ENCODE measurements around the gene CCDC146. TPM values are rescaled to one million over a fixed set of nuclear protein-coding genes. Genes with fewer than 3 reads are reported as not detected.

The CCDC146 gene
- total and polyA plus RNA-seq, 10 of the 15 experiments (the other 5 are each of a cell fraction or from before 2014, with no cell fraction given): 0.28 to 5.3 (median 1.3) TPM

DNA sequence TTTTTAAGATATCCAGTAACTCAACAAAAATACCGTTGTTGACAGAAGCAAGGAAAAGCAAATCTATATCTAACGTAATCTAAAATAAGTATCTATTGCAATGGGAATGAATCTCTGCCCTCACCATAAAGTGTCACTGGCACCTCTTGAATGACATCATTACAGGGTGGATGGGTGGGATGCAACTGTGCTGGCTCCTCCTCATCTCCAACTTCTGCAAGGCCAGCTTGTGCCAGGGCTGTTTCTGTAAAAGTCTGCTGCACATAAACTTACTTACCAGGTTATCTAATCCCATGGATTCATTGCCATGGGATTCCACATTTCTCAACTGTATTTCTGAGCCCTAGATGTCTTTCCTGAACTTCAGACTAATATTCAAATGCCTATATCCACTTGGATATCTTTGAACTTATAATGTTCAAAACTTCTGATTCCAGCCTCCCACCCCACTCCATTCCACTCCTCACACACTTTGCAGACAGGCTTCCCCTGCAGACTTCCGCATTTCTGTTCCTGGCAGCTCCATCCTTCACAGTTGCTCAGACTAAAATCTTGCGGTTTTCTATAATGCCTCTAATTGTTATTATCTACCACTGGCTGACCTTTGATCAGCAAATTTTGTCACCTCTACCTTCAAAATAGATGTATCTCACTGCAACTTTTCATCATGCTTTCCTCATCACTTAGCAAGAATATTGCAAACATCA is 66.5 kb downstream of the CCDC146 start:
- Histone ChIP-seq H3K4me1 (ENCODE audit: control insufficient read depth, insufficient read depth, low read length) (peaks cover 11% of the 10 kb centered on the region), H3K9me3 (replicated peaks; ENCODE audit: control insufficient read depth, insufficient read depth, low read length) (no peaks in the 10 kb centered on the region), H3K4me3 (no peak overlapping the region), H3K27me3 (replicated peaks in 1 of 2; ENCODE audit: control insufficient read depth in 2 of 2, insufficient read depth in 2 of 2, low read length in 1 of 2) (no peaks in the 10 kb centered on the region), H3K9ac (ENCODE audit: control insufficient read depth, insufficient read depth, low read length) (no peak overlapping the region), H3K36me3 (ENCODE audit: control insufficient read depth in 2 of 2, insufficient read depth in 2 of 2, low read length in 1 of 2) (no peaks in the 10 kb centered on the region), H3K4me2 (ENCODE audit: control insufficient read depth, insufficient read depth) (no peak overlapping the region), H4K20me1 (ENCODE audit: control insufficient read depth, insufficient read depth) (no peaks in the 10 kb centered on the region), H3K27ac (ENCODE audit: control insufficient read depth, insufficient read depth) (no peak overlapping the region), H2AFZ (ENCODE audit: control insufficient read depth, low read depth, low read length) (no peak overlapping the region), H3K79me2 (ENCODE audit: control insufficient read depth, insufficient read depth, low read length) (no peaks in the 10 kb centered on the region)
- intact Hi-C loops (cut with micrococcal nuclease; ENCODE audit: unreplicated experiment): no loop called here
- no peak for ATAC-seq
- SMC1A ChIA-PET (ENCODE audit: uncharacterized antibody, unreplicated experiment): interaction anchor here (1.3 to 2.9 kb wide), 3 partner anchors 11 to 271 kb away, joined by 3 to 11 read pairs (median 11); partner anchors contain the start of gene FGL2
- BruUV-seq (replicated peaks): no TSS peak
- in situ Hi-C loops (cut with MboI): no loop called here
- FAIRE-seq: no peak
- POLR2A ChIA-PET: interaction anchor here (0.5 to 2.0 kb wide), 2 partner anchors 11 to 354 kb away, joined by 3 to 9 read pairs; partner anchors contain the start of gene FGL2
- 98% methylated on average over 4 of the region's 4 CpGs for WGBS (ENCODE audit: insufficient coverage, insufficient replicate concordance, low lambda C conversion rate, missing lambda C conversion rate)
- no peak for DNase-seq (ENCODE audit: low read depth, low spot score)
- RAD21 ChIA-PET (ENCODE audit: unreplicated experiment): interaction anchor here (1.0 to 1.6 kb wide), 3 partner anchors 11 to 58 kb away, joined by 3 to 5 read pairs (median 4); no protein-coding TSS in a partner anchor
- TF ChIP-seq, protein P1, sequence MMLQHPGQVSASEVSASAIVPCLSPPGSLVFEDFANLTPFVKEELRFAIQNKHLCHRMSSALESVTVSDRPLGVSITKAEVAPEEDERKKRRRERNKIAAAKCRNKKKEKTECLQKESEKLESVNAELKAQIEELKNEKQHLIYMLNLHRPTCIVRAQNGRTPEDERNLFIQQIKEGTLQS (IDR thresholded peaks at IDR 0.05; ENCODE audit: borderline replicate concordance, extremely low read depth, low read depth, low read length): no peak
- TF ChIP-seq HDAC2 (IDR thresholded peaks at IDR 0.05): no peak
- TF ChIP-seq, protein P2, sequence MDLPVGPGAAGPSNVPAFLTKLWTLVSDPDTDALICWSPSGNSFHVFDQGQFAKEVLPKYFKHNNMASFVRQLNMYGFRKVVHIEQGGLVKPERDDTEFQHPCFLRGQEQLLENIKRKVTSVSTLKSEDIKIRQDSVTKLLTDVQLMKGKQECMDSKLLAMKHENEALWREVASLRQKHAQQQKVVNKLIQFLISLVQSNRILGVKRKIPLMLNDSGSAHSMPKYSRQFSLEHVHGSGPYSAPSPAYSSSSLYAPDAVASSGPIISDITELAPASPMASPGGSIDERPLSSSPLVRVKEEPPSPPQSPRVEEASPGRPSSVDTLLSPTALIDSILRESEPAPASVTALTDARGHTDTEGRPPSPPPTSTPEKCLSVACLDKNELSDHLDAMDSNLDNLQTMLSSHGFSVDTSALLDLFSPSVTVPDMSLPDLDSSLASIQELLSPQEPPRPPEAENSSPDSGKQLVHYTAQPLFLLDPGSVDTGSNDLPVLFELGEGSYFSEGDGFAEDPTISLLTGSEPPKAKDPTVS (IDR thresholded peaks at IDR 0.05; ENCODE audit: low read depth, low read length): no peak
- TF ChIP-seq ZNF384 (IDR thresholded peaks at IDR 0.05; ENCODE audit: borderline replicate concordance, low read depth, low read length): no peak
- TF ChIP-seq MEF2A (IDR thresholded peaks at IDR 0.05; ENCODE audit: insufficient read depth, low read depth, low read length): no peak
- TF ChIP-seq RUNX3 (IDR thresholded peaks at IDR 0.05; ENCODE audit: low read length): peak; percentile 48
- TF ChIP-seq SPI1 (IDR thresholded peaks at IDR 0.05; ENCODE audit: borderline replicate concordance, insufficient read depth, low read depth, low read length): peak; percentile 62; the same call in 1 of the 2 replicates
- no peak for TF ChIP-seq RB1 (IDR thresholded peaks at IDR 0.05; ENCODE audit: borderline replicate concordance)
- TF ChIP-seq IKZF2 (IDR thresholded peaks at IDR 0.05): no peak
- TF ChIP-seq, protein P3, sequence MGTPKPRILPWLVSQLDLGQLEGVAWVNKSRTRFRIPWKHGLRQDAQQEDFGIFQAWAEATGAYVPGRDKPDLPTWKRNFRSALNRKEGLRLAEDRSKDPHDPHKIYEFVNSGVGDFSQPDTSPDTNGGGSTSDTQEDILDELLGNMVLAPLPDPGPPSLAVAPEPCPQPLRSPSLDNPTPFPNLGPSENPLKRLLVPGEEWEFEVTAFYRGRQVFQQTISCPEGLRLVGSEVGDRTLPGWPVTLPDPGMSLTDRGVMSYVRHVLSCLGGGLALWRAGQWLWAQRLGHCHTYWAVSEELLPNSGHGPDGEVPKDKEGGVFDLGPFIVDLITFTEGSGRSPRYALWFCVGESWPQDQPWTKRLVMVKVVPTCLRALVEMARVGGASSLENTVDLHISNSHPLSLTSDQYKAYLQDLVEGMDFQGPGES (IDR thresholded peaks at IDR 0.05): no peak
- TF ChIP-seq, protein P4, sequence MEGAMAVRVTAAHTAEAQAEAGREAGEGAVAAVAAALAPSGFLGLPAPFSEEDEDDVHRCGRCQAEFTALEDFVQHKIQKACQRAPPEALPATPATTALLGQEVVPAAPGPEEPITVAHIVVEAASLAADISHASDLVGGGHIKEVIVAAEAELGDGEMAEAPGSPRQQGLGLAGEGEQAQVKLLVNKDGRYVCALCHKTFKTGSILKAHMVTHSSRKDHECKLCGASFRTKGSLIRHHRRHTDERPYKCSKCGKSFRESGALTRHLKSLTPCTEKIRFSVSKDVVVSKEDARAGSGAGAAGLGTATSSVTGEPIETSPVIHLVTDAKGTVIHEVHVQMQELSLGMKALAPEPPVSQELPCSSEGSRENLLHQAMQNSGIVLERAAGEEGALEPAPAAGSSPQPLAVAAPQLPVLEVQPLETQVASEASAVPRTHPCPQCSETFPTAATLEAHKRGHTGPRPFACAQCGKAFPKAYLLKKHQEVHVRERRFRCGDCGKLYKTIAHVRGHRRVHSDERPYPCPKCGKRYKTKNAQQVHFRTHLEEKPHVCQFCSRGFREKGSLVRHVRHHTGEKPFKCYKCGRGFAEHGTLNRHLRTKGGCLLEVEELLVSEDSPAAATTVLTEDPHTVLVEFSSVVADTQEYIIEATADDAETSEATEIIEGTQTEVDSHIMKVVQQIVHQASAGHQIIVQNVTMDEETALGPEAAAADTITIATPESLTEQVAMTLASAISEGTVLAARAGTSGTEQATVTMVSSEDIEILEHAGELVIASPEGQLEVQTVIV (IDR thresholded peaks at IDR 0.05; ENCODE audit: borderline replicate concordance, partially characterized antibody): no peak
- CTCF ChIA-PET: interaction anchor here (0.5 to 0.8 kb wide), 2 partner anchors 25 to 613 kb away, joined by 3 to 4 read pairs; no protein-coding TSS in a partner anchor

Measured in GM12878 (cell line).